Right lobe of liver (tissue), 6 donors: ENCODE data around the gene NCL. TPM values are rescaled to one million over a fixed set of nuclear protein-coding genes. Genes with fewer than 3 reads are reported as not detected.
"Not testable (repeated sequence)": the region's sequence is repeated elsewhere in the genome, so short reads cannot be mapped to it uniquely, and the experiment has no call there.

ENCODE experiments used
- ATAC-seq, 4 donors: fragments of 200-7000 bp; cut with Tn5 transposase; one replicate each; pipeline ENCODE4 v1.9.1; 2020; ENCODE audit warnings: mild to moderate bottlenecking in 4 of 4, moderate library complexity in 4 of 4
- DNase-seq, 3 donors: peaks; one replicate each; pipeline ENCODE4 v3.0.0-alpha.2; 2020
- H3K27ac ChIP-seq, 3 donors: fragments of 200-600 bp; one replicate each; pipeline ENCODE4 v1.8.0; 2022
- H3K27me3 ChIP-seq, 2 donors: fragments of 200-600 bp; one replicate each; pipeline ENCODE4 v1.8.0; 2022
- H3K36me3 ChIP-seq, 4 donors: fragments of 200-600 bp; sonication (generic) in 1 of 4; one replicate each; pipeline versions ENCODE4 v1.5.1 to v1.8.0; 2017 to 2022; ENCODE audit warnings: control low read depth in 1 of 4
- H3K4me1 ChIP-seq, 4 donors: fragments of 200-600 bp; sonication (generic) in 1 of 4; one replicate each; pipeline versions ENCODE4 v1.5.1 to v1.8.0; 2017 to 2022; ENCODE audit warnings: control low read depth in 1 of 4
- H3K4me3 ChIP-seq, 3 donors: fragments of 200-600 bp; one replicate each; pipeline ENCODE4 v1.8.0; 2022
- H3K9me3 ChIP-seq, 4 donors: fragments of 200-600 bp; sonication (generic) in 1 of 4; one replicate each; pipeline versions ENCODE4 v1.5.1 to v1.8.0; 2017 to 2022; ENCODE audit warnings: control low read depth in 1 of 4
- CTCF ChIP-seq, 4 donors: fragments of 200-600 bp in 3 of 4; fragments of 450-650 bp in 1 of 4; IDR thresholded peaks; one replicate each; pipeline versions ENCODE4 v1.5.1 to v1.8.0; 2016 to 2022; ENCODE audit warnings: antibody characterized with exemption in 4 of 4, mild to moderate bottlenecking in 2 of 4
- POLR2A ChIP-seq: fragments of 450-650 bp; IDR thresholded peaks from one replicate; pipeline ENCODE4 v1.6.1; 2017; ENCODE audit warnings: antibody characterized with exemption, mild to moderate bottlenecking
- WGBS: methylation state at CpG from one replicate; pipeline ENCODE4 v1.1.6; 2018; ENCODE audit warnings: low coverage, low lambda C conversion rate; ENCODE audit not compliant: insufficient coverage; ENCODE audit errors: missing lambda C conversion rate; 5-methylcytosine and 5-hydroxymethylcytosine counted together
- intact Hi-C, 2 donors: fragments of 100-400 bp; cut with DNase I; formaldehyde crosslinking; loops; one replicate each; pipeline versions ENCODE4 v1.11.2 to v1.14.1; 2022
- total RNA-seq, 6 experiments: library from RNA; depleted of rRNA in 2 of 6; stranded (reverse); fragments of >200 nt in 2 of 6; fragmentation: NEBNext Ultra II Directional in 3 of 6; extraction: Animal tissue kit (Norgen Biotek cat#: 25700) in 3 of 6; gene quantifications; one replicate each; pipeline versions ENCODE4 v1.1.0 to v1.2.4, GENCODE V29; 2016 to 2023
- donor health status: DM: no; HTN: yes; CAD: no.
- donor health status: DM: no; HTN: no; CAD: no.
- donor health status: DM: no; HTN: no; CAD: no.
- donor health status: DM: no; HTN: yes; CAD: no.
- donor health status: DM: no; HTN: yes; CAD: no.

NCL gene
- total RNA-seq, 6 experiments from 2014 or later: 78.8 to 203 (median 146) TPM

DNA sequence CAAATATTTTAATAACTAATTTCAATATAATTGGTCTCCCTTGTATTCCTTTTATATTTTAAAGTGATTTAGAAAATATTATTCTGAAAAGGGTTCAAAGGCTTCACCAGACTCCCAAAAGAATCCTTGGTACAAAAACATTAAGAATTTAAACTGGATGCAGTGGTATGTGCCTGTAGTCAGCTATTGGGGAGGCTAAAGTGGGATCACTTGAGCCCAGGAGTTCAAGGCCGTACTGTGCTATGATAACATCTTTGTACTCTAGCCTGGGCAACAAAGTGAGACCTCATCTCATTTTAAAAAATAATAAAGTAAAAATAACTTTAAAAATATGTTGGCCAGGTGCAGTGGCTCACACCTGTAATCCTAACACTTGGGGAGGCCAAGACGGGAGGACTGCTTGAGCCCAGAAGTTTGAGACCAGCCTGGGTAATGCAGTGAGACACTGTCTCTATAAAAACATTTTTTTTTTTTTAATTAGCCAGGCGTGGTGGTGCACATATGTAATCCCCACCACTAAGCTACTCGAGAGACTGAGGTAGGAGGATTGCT is 14.7 kb downstream of the NCL start:
- no peak for ATAC-seq
- WGBS: 89% methylated on average over 4 of the region's 4 CpGs
- intact Hi-C loops: loop anchor here in 1 of 2 donors (10.0 kb wide), 2 partner anchors 225 to 355 kb away; no protein-coding TSS in a partner anchor
- H3K36me3 ChIP-seq: peaks cover 7 to 16% (median 8%) of the 10 kb centered on the region in 4 donors
- no peak for DNase-seq
- no peak overlapping the region for H3K27ac ChIP-seq
- no peaks in the 10 kb centered on the region for H3K9me3 ChIP-seq
- no peaks in the 10 kb centered on the region for H3K27me3 ChIP-seq
- TF ChIP-seq POLR2A: no peak
- H3K4me1 ChIP-seq: no peaks in the 10 kb centered on the region
- H3K4me3 ChIP-seq: no peak overlapping the region

DNA sequence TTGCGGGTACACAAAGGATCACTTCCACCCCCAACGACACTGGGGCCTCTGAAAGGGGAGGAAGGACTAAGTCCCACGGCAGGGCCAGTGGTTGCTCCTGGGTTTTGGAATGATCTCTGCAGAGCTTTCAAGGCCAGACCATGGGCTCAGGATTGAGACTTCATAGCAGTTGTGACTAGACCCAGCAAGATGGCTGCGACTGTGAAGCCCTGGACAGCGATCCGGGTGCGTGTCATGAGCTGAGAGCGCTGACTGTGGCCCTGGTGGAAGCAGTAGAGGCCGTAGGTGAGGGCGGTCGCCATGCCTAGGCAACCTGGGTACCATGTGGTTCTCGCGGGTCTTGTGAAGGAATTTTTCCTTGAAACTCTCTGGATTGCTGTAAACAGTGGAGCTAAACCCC is 27.3 kb downstream of the NCL start:
- no peak overlapping the region for H3K4me3 ChIP-seq
- no peaks in the 10 kb centered on the region for H3K4me1 ChIP-seq
- H3K27me3 ChIP-seq: no peaks in the 10 kb centered on the region
- no peaks in the 10 kb centered on the region for H3K36me3 ChIP-seq
- intact Hi-C loops: no loop called here
- DNase-seq (no peak), ATAC-seq (no peak)
- no peak overlapping the region for H3K27ac ChIP-seq
- TF ChIP-seq CTCF (IDR thresholded peaks at IDR 0.05) (no peak), POLR2A (no peak)
- no peaks in the 10 kb centered on the region for H3K9me3 ChIP-seq
- WGBS: 90% methylated on average over 8 of the region's 13 CpGs

- DNase-seq (no peak), ATAC-seq (no peak)
- H3K27me3 ChIP-seq: no peaks in the 10 kb centered on the region
- 84% methylated on average over 8 of the region's 8 CpGs for whole genome bisulfite sequencing
- intact Hi-C loops: no loop called here
- TF ChIP-seq CTCF (IDR thresholded peaks at IDR 0.05): no peak
- no peak for TF ChIP-seq POLR2A
- H3K9me3 ChIP-seq: no peaks in the 10 kb centered on the region
- H3K27ac ChIP-seq: no peak overlapping the region
- no peaks in the 10 kb centered on the region for H3K36me3 ChIP-seq
- H3K4me3 ChIP-seq: no peak overlapping the region
- no peaks in the 10 kb centered on the region for H3K4me1 ChIP-seq
Observed at GRCh38 chr2:231433990-231434389, 30.3 kb downstream of the NCL start.

DNA sequence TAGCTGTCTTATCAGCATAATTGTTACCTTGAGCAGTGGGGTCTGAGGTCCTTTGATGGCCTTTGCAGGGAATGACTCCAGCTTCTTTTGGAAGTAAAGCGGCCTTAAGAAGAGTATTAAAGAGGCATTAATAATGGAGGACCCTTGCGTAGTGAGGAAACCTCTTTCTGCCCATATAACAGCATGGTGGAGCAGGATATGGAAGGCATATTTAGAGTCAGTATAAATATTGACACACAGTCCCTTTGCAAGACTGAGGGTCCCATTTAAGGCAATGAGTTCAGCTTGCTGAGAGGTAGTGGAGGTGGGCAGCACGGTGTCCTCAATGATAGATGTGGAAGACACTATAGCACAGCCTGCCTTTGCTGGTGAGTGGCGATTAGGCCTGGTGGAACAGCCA is 32.7 kb downstream of the NCL start:
- 85% methylated on average over 4 of the region's 4 CpGs for WGBS
- Histone ChIP-seq H3K9me3 (no peaks in the 10 kb centered on the region), H3K27me3 (no peaks in the 10 kb centered on the region), H3K4me3 (no peak overlapping the region), H3K27ac (no peak overlapping the region), H3K4me1 (no peaks in the 10 kb centered on the region), H3K36me3 (no peaks in the 10 kb centered on the region)
- no peak for DNase-seq
- intact Hi-C loops: no loop called here
- no peak for ATAC-seq
- TF ChIP-seq POLR2A: no peak
- no peak for TF ChIP-seq CTCF (IDR thresholded peaks at IDR 0.05)

- DNase-seq, intact Hi-C loops, H3K27me3 ChIP-seq, H3K4me1 ChIP-seq, H3K27ac ChIP-seq, ATAC-seq, H3K4me3 ChIP-seq, H3K9me3 ChIP-seq, H3K36me3 ChIP-seq: not testable (repeated sequence)
- 77% methylated on average over 3 of the region's 4 CpGs for WGBS
Observed at GRCh38 chr2:231430437-231430836, 33.8 kb downstream of the NCL start.

GRCh38 chr2:231429901-231430300 is 34.4 kb downstream of the NCL start:
- H3K9me3 ChIP-seq: no peaks in the 10 kb centered on the region
- H3K36me3 ChIP-seq: no peaks in the 10 kb centered on the region
- H3K4me3 ChIP-seq: no peak overlapping the region
- DNase-seq (no peak), ATAC-seq (no peak)
- H3K27ac ChIP-seq: no peak overlapping the region
- TF ChIP-seq CTCF (IDR thresholded peaks at IDR 0.05) (no peak), POLR2A (no peak)
- WGBS: 97% methylated on average over 3 of the region's 3 CpGs
- no peaks in the 10 kb centered on the region for H3K4me1 ChIP-seq
- H3K27me3 ChIP-seq: no peaks in the 10 kb centered on the region
- intact Hi-C loops: no loop called here
